Measurements from ENCODE around the gene SLC5A3.

The SLC5A3 gene

GRCh38 chr21:34073032-34073748, at the start of gene SLC5A3, which contains the start of gene MRPS6:
SLC5A3 (plus strand) TSS chr21:34073578; CDS start chr21:34095199, 21,621 bp downstream.
MRPS6 (plus strand) TSS chr21:34073578; CDS start chr21:34073701, 123 bp downstream.
- no peaks in the 10 kb centered on the region for H3K9me3 ChIP-seq (ENCODE audit: control insufficient read depth, low read depth, low read length)
- peak within 1 kb of the TSS; percentile 79 for H3K4me3 ChIP-seq (ENCODE audit: low read length)
- H3K36me3 ChIP-seq (ENCODE audit: control insufficient read depth, low read depth, low read length), result peaks cover under 1% of the 10 kb centered on the region
- H3K27ac ChIP-seq (ENCODE audit: low read length), result no peak within 1 kb of the TSS
- H3K27me3 ChIP-seq (ENCODE audit: control insufficient read depth, insufficient read depth, low read length), result peaks cover 12% of the 10 kb centered on the region
- peak within 1 kb of the TSS; percentile 80 for H3K9ac ChIP-seq (ENCODE audit: low read length)
- H3K4me1 ChIP-seq (ENCODE audit: control insufficient read depth, low read depth, low read length), result peaks cover 24% of the 10 kb centered on the region

GRCh38 chr21:34023691-34024373, 49.5 kb upstream of the SLC5A3 start:
- no peak overlapping the region for H3K9ac ChIP-seq (ENCODE audit: low read length)
- H3K27ac ChIP-seq (ENCODE audit: low read length), result no peak overlapping the region
- no peak overlapping the region for H3K4me3 ChIP-seq (ENCODE audit: low read length)
- H3K4me1 ChIP-seq (ENCODE audit: control insufficient read depth, low read depth, low read length), result peaks cover 14% of the 10 kb centered on the region
- H3K27me3 ChIP-seq (ENCODE audit: control insufficient read depth, insufficient read depth, low read length), result no peaks in the 10 kb centered on the region
- H3K9me3 ChIP-seq (ENCODE audit: control insufficient read depth, low read depth, low read length), result no peaks in the 10 kb centered on the region
- H3K36me3 ChIP-seq (ENCODE audit: control insufficient read depth, low read depth, low read length), result no peaks in the 10 kb centered on the region

GRCh38 chr21:34024374-34024693, 49.0 kb upstream of the SLC5A3 start:
- Histone ChIP-seq H3K27me3 (ENCODE audit: control insufficient read depth, insufficient read depth, low read length) (no peaks in the 10 kb centered on the region), H3K36me3 (ENCODE audit: control insufficient read depth, low read depth, low read length) (no peaks in the 10 kb centered on the region), H3K4me1 (ENCODE audit: control insufficient read depth, low read depth, low read length) (peaks cover 14% of the 10 kb centered on the region), H3K27ac (ENCODE audit: low read length) (no peak overlapping the region), H3K4me3 (ENCODE audit: low read length) (no peak overlapping the region), H3K9me3 (ENCODE audit: control insufficient read depth, low read depth, low read length) (no peaks in the 10 kb centered on the region), H3K9ac (ENCODE audit: low read length) (no peak overlapping the region)

- no peak overlapping the region for H3K4me3 ChIP-seq (ENCODE audit: low read length)
- H3K27ac ChIP-seq (ENCODE audit: low read length), result no peak overlapping the region
- no peaks in the 10 kb centered on the region for H3K9me3 ChIP-seq (ENCODE audit: control insufficient read depth, low read depth, low read length)
- no peaks in the 10 kb centered on the region for H3K27me3 ChIP-seq (ENCODE audit: control insufficient read depth, insufficient read depth, low read length)
- H3K4me1 ChIP-seq (ENCODE audit: control insufficient read depth, low read depth, low read length), result peaks cover 9% of the 10 kb centered on the region
- no peaks in the 10 kb centered on the region for H3K36me3 ChIP-seq (ENCODE audit: control insufficient read depth, low read depth, low read length)
- H3K9ac ChIP-seq (ENCODE audit: low read length), result no peak overlapping the region
These were observed 45.5 kb upstream of the SLC5A3 start for GRCh38 chr21:34027721-34028461.

- H3K4me1 ChIP-seq (ENCODE audit: control insufficient read depth, low read depth, low read length), result peaks cover 3% of the 10 kb centered on the region
- H3K4me3 ChIP-seq (ENCODE audit: low read length), result peak overlapping the region; percentile 33
- H3K9ac ChIP-seq (ENCODE audit: low read length), result no peak overlapping the region
- no peaks in the 10 kb centered on the region for H3K9me3 ChIP-seq (ENCODE audit: control insufficient read depth, low read depth, low read length)
- no peaks in the 10 kb centered on the region for H3K27me3 ChIP-seq (ENCODE audit: control insufficient read depth, insufficient read depth, low read length)
- no peak overlapping the region for H3K27ac ChIP-seq (ENCODE audit: low read length)
- no peaks in the 10 kb centered on the region for H3K36me3 ChIP-seq (ENCODE audit: control insufficient read depth, low read depth, low read length)
These were observed 43.4 kb upstream of the SLC5A3 start for GRCh38 chr21:34029743-34030528.

- Histone ChIP-seq H3K9ac (ENCODE audit: low read length) (no peak overlapping the region), H3K9me3 (ENCODE audit: control insufficient read depth, low read depth, low read length) (no peaks in the 10 kb centered on the region), H3K27ac (ENCODE audit: low read length) (no peak overlapping the region), H3K27me3 (ENCODE audit: control insufficient read depth, insufficient read depth, low read length) (no peaks in the 10 kb centered on the region), H3K36me3 (ENCODE audit: control insufficient read depth, low read depth, low read length) (no peaks in the 10 kb centered on the region), H3K4me1 (ENCODE audit: control insufficient read depth, low read depth, low read length) (peaks cover 8% of the 10 kb centered on the region), H3K4me3 (ENCODE audit: low read length) (no peak overlapping the region)
These were observed 41.5 kb upstream of the SLC5A3 start for GRCh38 chr21:34031835-34032370.

- Histone ChIP-seq H3K4me3 (ENCODE audit: low read length) (no peak overlapping the region), H3K9ac (ENCODE audit: low read length) (no peak overlapping the region), H3K9me3 (ENCODE audit: control insufficient read depth, low read depth, low read length) (no peaks in the 10 kb centered on the region), H3K27ac (ENCODE audit: low read length) (no peak overlapping the region), H3K36me3 (ENCODE audit: control insufficient read depth, low read depth, low read length) (no peaks in the 10 kb centered on the region), H3K4me1 (ENCODE audit: control insufficient read depth, low read depth, low read length) (peaks cover 8% of the 10 kb centered on the region), H3K27me3 (ENCODE audit: control insufficient read depth, insufficient read depth, low read length) (no peaks in the 10 kb centered on the region)
These were observed 38.9 kb upstream of the SLC5A3 start for GRCh38 chr21:34034369-34035014.

GRCh38 chr21:34035619-34036354, 37.6 kb upstream of the SLC5A3 start:
- no peaks in the 10 kb centered on the region for H3K36me3 ChIP-seq (ENCODE audit: control insufficient read depth, low read depth, low read length)
- H3K27me3 ChIP-seq (ENCODE audit: control insufficient read depth, insufficient read depth, low read length), result no peaks in the 10 kb centered on the region
- no peak overlapping the region for H3K27ac ChIP-seq (ENCODE audit: low read length)
- H3K4me3 ChIP-seq (ENCODE audit: low read length), result no peak overlapping the region
- H3K9ac ChIP-seq (ENCODE audit: low read length), result no peak overlapping the region
- peaks cover 5% of the 10 kb centered on the region for H3K4me1 ChIP-seq (ENCODE audit: control insufficient read depth, low read depth, low read length)
- no peaks in the 10 kb centered on the region for H3K9me3 ChIP-seq (ENCODE audit: control insufficient read depth, low read depth, low read length)

GRCh38 chr21:34037009-34037795, 36.2 kb upstream of the SLC5A3 start:
- no peak overlapping the region for H3K9ac ChIP-seq (ENCODE audit: low read length)
- no peak overlapping the region for H3K4me3 ChIP-seq (ENCODE audit: low read length)
- H3K9me3 ChIP-seq (ENCODE audit: control insufficient read depth, low read depth, low read length), result no peaks in the 10 kb centered on the region
- no peaks in the 10 kb centered on the region for H3K36me3 ChIP-seq (ENCODE audit: control insufficient read depth, low read depth, low read length)
- no peak overlapping the region for H3K27ac ChIP-seq (ENCODE audit: low read length)
- H3K4me1 ChIP-seq (ENCODE audit: control insufficient read depth, low read depth, low read length), result peaks cover 5% of the 10 kb centered on the region
- H3K27me3 ChIP-seq (ENCODE audit: control insufficient read depth, insufficient read depth, low read length), result no peaks in the 10 kb centered on the region

Measured in iPS-18a (cell line).